ENCODE data around the gene DAAM2. TPM values are rescaled to one million over a fixed set of nuclear protein-coding genes. Genes with fewer than 3 reads are reported as not detected.

The DAAM2 gene
- total RNA-seq, 1 donor from 2014 or later, result 87.2 TPM

DNA sequence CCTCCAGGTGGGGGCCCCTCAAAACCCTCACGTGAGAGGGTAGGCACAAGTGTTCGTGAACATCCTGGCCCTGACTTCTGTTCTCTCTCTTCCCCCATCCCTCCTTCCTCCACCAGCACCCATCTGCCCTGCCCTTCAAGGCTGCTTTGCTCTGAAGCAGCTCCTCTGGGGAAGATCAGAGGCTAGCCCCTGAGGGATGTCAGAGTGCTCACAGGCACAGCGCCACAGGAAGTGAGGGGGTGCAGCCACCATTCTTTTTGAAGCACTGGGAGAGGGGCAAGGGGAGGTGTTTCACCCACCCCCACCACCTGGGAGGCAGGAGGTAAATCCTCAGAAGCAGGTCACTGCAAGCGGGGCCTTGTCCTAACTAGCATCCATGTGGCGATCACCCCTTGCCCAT, 130.6 kb downstream of the DAAM2 start:
- Mint-ChIP-seq H3K27me3 (ENCODE audit: unreplicated experiment) (no peaks in the 10 kb centered on the region), H3K27ac (ENCODE audit: unreplicated experiment) (no peak overlapping the region), H3K4me1 (ENCODE audit: unreplicated experiment) (peaks cover 3% of the 10 kb centered on the region), H3K9me3 (ENCODE audit: unreplicated experiment) (no peaks in the 10 kb centered on the region), H3K4me3 (ENCODE audit: unreplicated experiment) (no peak overlapping the region), H3K36me3 (ENCODE audit: unreplicated experiment) (peaks cover 37% of the 10 kb centered on the region)
- no peak for DNase-seq (ENCODE audit: extremely low spot score, unreplicated experiment)
- TF ChIP-seq, protein P1, sequence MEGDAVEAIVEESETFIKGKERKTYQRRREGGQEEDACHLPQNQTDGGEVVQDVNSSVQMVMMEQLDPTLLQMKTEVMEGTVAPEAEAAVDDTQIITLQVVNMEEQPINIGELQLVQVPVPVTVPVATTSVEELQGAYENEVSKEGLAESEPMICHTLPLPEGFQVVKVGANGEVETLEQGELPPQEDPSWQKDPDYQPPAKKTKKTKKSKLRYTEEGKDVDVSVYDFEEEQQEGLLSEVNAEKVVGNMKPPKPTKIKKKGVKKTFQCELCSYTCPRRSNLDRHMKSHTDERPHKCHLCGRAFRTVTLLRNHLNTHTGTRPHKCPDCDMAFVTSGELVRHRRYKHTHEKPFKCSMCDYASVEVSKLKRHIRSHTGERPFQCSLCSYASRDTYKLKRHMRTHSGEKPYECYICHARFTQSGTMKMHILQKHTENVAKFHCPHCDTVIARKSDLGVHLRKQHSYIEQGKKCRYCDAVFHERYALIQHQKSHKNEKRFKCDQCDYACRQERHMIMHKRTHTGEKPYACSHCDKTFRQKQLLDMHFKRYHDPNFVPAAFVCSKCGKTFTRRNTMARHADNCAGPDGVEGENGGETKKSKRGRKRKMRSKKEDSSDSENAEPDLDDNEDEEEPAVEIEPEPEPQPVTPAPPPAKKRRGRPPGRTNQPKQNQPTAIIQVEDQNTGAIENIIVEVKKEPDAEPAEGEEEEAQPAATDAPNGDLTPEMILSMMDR (IDR thresholded peaks at IDR 0.05), result no peak

DNA sequence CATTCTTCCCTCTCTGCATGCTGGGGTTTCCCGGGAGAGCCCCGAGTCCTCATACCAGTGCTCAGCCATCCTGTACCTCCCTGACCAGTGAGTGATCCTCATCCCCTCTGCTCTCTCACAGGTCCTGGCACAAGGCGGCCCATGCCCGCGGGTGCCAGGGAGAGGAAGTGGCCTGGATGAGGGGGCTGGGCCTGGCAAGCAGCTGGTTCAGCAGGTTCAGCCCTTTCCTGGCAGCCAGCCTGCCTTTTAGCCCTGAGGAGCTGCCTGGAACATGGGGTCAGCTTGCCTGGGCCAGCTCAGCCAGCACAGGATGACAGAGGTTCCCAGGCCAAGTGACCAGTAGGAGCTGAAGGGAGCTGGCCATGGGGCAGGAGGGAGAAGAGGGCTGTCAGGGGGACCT, 131.2 kb downstream of the DAAM2 start:
- no peak for DNase-seq (ENCODE audit: extremely low spot score, unreplicated experiment)
- Mint-ChIP-seq H3K4me3 (ENCODE audit: unreplicated experiment) (no peak overlapping the region), H3K9me3 (ENCODE audit: unreplicated experiment) (no peaks in the 10 kb centered on the region), H3K36me3 (ENCODE audit: unreplicated experiment) (peaks cover 36% of the 10 kb centered on the region), H3K27ac (ENCODE audit: unreplicated experiment) (no peak overlapping the region), H3K27me3 (ENCODE audit: unreplicated experiment) (no peaks in the 10 kb centered on the region), H3K4me1 (ENCODE audit: unreplicated experiment) (peaks cover 6% of the 10 kb centered on the region)
- TF ChIP-seq, protein P1 (IDR thresholded peaks at IDR 0.05), result no peak

DNA sequence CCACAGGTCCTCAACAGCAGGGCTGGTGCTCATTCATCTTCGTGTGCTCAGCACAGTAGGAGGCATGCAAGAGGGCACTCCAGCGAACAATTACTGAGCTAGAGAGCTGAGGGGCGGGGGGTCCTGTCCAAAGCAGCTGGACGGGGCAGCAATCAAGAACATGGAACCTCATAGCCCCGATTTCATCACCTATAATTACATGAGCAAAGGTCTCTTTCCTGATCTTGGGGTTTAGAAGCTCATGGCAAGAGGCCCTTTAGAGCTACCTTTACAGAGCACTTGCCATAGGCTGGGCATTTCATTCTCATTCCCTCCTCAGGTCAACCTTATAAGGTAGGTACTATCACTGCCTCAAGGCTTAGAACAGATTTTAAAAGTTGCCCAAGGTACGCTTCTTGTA, 131.7 kb downstream of the DAAM2 start:
- Mint-ChIP-seq H3K36me3 (ENCODE audit: unreplicated experiment) (peaks cover 34% of the 10 kb centered on the region), H3K27me3 (ENCODE audit: unreplicated experiment) (no peaks in the 10 kb centered on the region), H3K27ac (ENCODE audit: unreplicated experiment) (no peak overlapping the region), H3K4me3 (ENCODE audit: unreplicated experiment) (no peak overlapping the region), H3K4me1 (ENCODE audit: unreplicated experiment) (peaks cover 9% of the 10 kb centered on the region), H3K9me3 (ENCODE audit: unreplicated experiment) (no peaks in the 10 kb centered on the region)
- TF ChIP-seq, protein P1 (IDR thresholded peaks at IDR 0.05), result no peak
- no peak for DNase-seq (ENCODE audit: extremely low spot score, unreplicated experiment)

DNA sequence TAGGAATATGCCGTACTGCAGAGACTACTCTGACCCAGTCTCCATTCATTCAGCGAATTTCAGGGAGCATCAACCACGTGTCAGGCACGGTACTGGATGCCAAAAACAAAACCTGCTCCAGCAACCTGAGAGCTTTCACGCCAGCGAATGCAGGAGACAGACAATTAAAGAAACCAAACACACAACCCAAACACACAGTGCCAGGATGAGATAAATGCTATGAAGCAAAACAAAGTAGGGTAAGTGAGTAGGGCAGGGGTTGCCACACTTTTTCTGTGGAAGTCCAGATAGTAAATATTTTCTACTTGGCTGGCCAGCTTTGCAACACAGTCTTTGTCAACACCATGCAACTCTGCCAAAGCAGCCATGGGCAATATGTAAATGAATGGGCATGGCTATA, 132.1 kb downstream of the DAAM2 start:
- no peaks in the 10 kb centered on the region for H3K9me3 Mint-ChIP-seq (ENCODE audit: unreplicated experiment)
- no peak overlapping the region for H3K27ac Mint-ChIP-seq (ENCODE audit: unreplicated experiment)
- no peaks in the 10 kb centered on the region for H3K27me3 Mint-ChIP-seq (ENCODE audit: unreplicated experiment)
- no peak for DNase-seq (ENCODE audit: extremely low spot score, unreplicated experiment)
- TF ChIP-seq, protein P1 (IDR thresholded peaks at IDR 0.05), result no peak
- peaks cover 34% of the 10 kb centered on the region for H3K36me3 Mint-ChIP-seq (ENCODE audit: unreplicated experiment)
- no peak overlapping the region for H3K4me3 Mint-ChIP-seq (ENCODE audit: unreplicated experiment)
- H3K4me1 Mint-ChIP-seq (ENCODE audit: unreplicated experiment), result peaks cover 13% of the 10 kb centered on the region

DNA sequence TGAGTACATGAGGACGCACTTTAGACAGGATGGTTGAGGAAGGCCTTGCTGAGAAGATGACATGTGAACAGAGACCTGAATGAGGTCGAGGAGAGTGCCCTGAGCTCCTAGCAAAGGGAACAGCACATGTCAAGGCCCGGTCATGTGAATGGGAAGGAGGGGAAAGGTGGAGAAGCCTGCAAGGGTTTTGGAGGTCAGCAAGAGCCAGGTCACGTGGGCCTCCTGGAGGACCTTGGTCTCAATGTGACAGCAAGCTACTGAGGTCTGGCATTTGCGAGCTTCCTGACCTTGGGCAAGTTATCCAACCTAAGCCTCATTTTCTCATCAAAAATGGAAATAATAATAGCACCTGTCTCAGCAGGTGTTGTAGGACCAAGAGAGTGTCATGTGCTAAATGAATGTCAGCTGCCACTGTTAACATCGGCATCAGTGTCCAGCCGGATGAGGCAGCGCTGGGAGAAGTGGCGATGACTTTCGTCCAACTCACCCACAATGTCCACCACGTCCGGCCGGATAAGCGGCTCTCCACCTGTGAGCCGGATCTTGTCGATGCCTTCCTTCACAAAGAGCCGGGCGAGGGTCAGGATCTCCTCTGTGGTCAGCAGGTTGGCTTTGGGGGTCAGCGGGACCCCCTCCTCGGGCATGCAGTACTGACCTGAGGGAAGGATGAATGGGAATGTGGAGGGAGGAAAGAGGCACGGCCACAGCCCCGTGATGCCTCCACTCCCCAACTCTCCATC, 133.2 kb downstream of the DAAM2 start:
- no peak overlapping the region for H3K4me3 Mint-ChIP-seq (ENCODE audit: unreplicated experiment)
- TF ChIP-seq, protein P1 (IDR thresholded peaks at IDR 0.05), result no peak
- no peak overlapping the region for H3K27ac Mint-ChIP-seq (ENCODE audit: unreplicated experiment)
- H3K27me3 Mint-ChIP-seq (ENCODE audit: unreplicated experiment), result no peaks in the 10 kb centered on the region
- DNase-seq (ENCODE audit: extremely low spot score, unreplicated experiment), result no peak
- peaks cover 23% of the 10 kb centered on the region for H3K4me1 Mint-ChIP-seq (ENCODE audit: unreplicated experiment)
- peaks cover 29% of the 10 kb centered on the region for H3K36me3 Mint-ChIP-seq (ENCODE audit: unreplicated experiment)
- H3K9me3 Mint-ChIP-seq (ENCODE audit: unreplicated experiment), result no peaks in the 10 kb centered on the region
